HepG2 (cell line): ENCODE data around the gene GADD45B. TPM values are rescaled to one million over a fixed set of nuclear protein-coding genes. Genes with fewer than 3 reads are reported as not detected.

Experiments
- AHR ChIP-seq: IDR thresholded peaks from 2 replicates; pipeline ENCODE4 v1.6.1; 2018; ENCODE audit warnings: missing genetic modification reagents, missing compliant biosample characterization
- CREB1 ChIP-seq, 2 experiments: fragments of 450-650 bp in 1 of 2; IDR thresholded peaks; 2 replicates each; pipeline ENCODE4 v1.6.1; 2016 to 2017; ENCODE audit warnings: control low read depth in 1 of 2, mild to moderate bottlenecking in 1 of 2, missing compliant biosample characterization in 1 of 2, missing genetic modification characterization in 1 of 2
- ESRRA ChIP-seq: sonication (generic); formaldehyde crosslinking; IDR thresholded peaks from 2 replicates; pipeline ENCODE4 v1.5.1; 2020; ENCODE audit warnings: mild to moderate bottlenecking, low read depth, missing genetic modification reagents
- LRRFIP1 ChIP-seq: sonication (generic); formaldehyde crosslinking; conservative IDR thresholded peaks from 2 replicates; pipeline ENCODE4 v1.4.0; 2020; ENCODE audit warnings: missing genetic modification reagents
- MEF2D ChIP-seq: sonication (generic); formaldehyde crosslinking; IDR thresholded peaks from 2 replicates; pipeline ENCODE4 v1.5.1; 2020; ENCODE audit warnings: mild to moderate bottlenecking, missing genetic modification reagents
- MYNN ChIP-seq: sonication (generic); formaldehyde crosslinking; IDR thresholded peaks from 2 replicates; pipeline ENCODE4 v1.4.0; 2020; ENCODE audit warnings: mild to moderate bottlenecking, low read depth, missing genetic modification reagents
- PRDM4 ChIP-seq: sonication (generic); formaldehyde crosslinking; IDR thresholded peaks from 2 replicates; pipeline ENCODE4 v1.9.0; 2021; ENCODE audit warnings: missing genetic modification reagents, borderline replicate concordance
- REXO4 ChIP-seq: sonication (generic); formaldehyde crosslinking; IDR thresholded peaks from 2 replicates; pipeline ENCODE4 v1.8.0; 2022; ENCODE audit warnings: missing genetic modification reagents, mild to moderate bottlenecking, borderline replicate concordance
- RFX5 ChIP-seq: IDR thresholded peaks from 2 replicates; pipeline ENCODE4 v1.6.1; 2011; ENCODE audit warnings: low read depth, low read length, improper control_type of control experiment
- ZBTB42 ChIP-seq: sonication (generic); formaldehyde crosslinking; IDR thresholded peaks from 2 replicates; pipeline ENCODE4 v1.5.0; 2020; ENCODE audit warnings: mild to moderate bottlenecking, missing genetic modification reagents
- ZFP41 ChIP-seq: sonication (generic); formaldehyde crosslinking; IDR thresholded peaks from 2 replicates; pipeline ENCODE4 v1.4.0; 2020; ENCODE audit warnings: mild to moderate bottlenecking, missing genetic modification reagents, borderline replicate concordance
- polyA plus RNA-seq, 8 experiments: library from polyadenylated mRNA; depleted of rRNA in 3 of 8; stranded (reverse) in 7 of 8; unstranded in 1 of 8; fragments of >200 nt; fragmentation: Illumina TruSeq in 4 of 8; extraction: Trizol in 4 of 8; gene quantifications; 2 replicates each; pipeline versions ENCODE4 v1.2.1 to v1.2.3, GENCODE V29; 2011 to 2016; ENCODE audit warnings: low read depth in 4 of 8, missing spikeins in 1 of 8, mixed read lengths in 1 of 8; ENCODE audit not compliant: insufficient read depth in 1 of 8
- total RNA-seq, 5 experiments: library from RNA; depleted of rRNA; stranded (reverse); fragments of >200 nt; fragmentation: Illumina TruSeq; extraction: Trizol; gene quantifications; 2 replicates each; pipeline ENCODE4 v1.2.3, GENCODE V29; 2016; ENCODE audit warnings: low read depth in 1 of 5
- TF ChIP-seq, protein P1 (sequence below): sonication (generic); formaldehyde crosslinking; IDR thresholded peaks from 2 replicates; pipeline ENCODE4 v1.4.0; 2020; ENCODE audit warnings: missing genetic modification reagents
- TF ChIP-seq, protein P2 (sequence below): sonication (generic); formaldehyde crosslinking; IDR thresholded peaks from 2 replicates; pipeline ENCODE4 v1.4.0; 2020; ENCODE audit warnings: missing genetic modification reagents
- TF ChIP-seq, protein P3 (sequence below): sonication (generic); formaldehyde crosslinking; IDR thresholded peaks from 2 replicates; pipeline ENCODE4 v1.5.0; 2020; ENCODE audit warnings: mild to moderate bottlenecking, missing genetic modification reagents
- TF ChIP-seq, protein P4 (sequence below): sonication (generic); formaldehyde crosslinking; IDR thresholded peaks from 2 replicates; pipeline ENCODE4 v1.4.0; 2020; ENCODE audit warnings: mild to moderate bottlenecking, missing genetic modification reagents
- TF ChIP-seq, protein P5 (sequence below): sonication (generic); formaldehyde crosslinking; IDR thresholded peaks from 2 replicates; pipeline ENCODE4 v1.4.0; 2020; ENCODE audit warnings: mild to moderate bottlenecking, missing genetic modification reagents

The GADD45B gene
- total and polyA plus RNA-seq, 2 of the 13 experiments (the other 11 are each of a cell fraction or from before 2014, with no cell fraction given): 4.6 to 34.1 TPM

GRCh38 chr19:2475018-2475701 lies 767 bp upstream of the GADD45B start (continued):
- TF ChIP-seq, protein P1, sequence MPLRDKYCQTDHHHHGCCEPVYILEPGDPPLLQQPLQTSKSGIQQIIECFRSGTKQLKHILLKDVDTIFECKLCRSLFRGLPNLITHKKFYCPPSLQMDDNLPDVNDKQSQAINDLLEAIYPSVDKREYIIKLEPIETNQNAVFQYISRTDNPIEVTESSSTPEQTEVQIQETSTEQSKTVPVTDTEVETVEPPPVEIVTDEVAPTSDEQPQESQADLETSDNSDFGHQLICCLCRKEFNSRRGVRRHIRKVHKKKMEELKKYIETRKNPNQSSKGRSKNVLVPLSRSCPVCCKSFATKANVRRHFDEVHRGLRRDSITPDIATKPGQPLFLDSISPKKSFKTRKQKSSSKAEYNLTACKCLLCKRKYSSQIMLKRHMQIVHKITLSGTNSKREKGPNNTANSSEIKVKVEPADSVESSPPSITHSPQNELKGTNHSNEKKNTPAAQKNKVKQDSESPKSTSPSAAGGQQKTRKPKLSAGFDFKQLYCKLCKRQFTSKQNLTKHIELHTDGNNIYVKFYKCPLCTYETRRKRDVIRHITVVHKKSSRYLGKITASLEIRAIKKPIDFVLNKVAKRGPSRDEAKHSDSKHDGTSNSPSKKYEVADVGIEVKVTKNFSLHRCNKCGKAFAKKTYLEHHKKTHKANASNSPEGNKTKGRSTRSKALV (CRISPR knock-in tag): no peak
- TF ChIP-seq CREB1 (IDR thresholded peaks at IDR 0.05) (no peak), CREB1 (CRISPR knock-in tag; IDR thresholded peaks at IDR 0.05) (no peak), ESRRA (CRISPR knock-in tag) (no peak; the same call in 1 of the 2 replicates), REXO4 (CRISPR knock-in tag) (no peak), MYNN (CRISPR knock-in tag) (no peak), PRDM4 (CRISPR knock-in tag) (no peak), ZFP41 (CRISPR knock-in tag) (no peak; the same call in 1 of the 2 replicates), RFX5 (no peak), ZBTB42 (CRISPR knock-in tag) (no peak), AHR (CRISPR knock-in tag) (no peak), LRRFIP1 (CRISPR knock-in tag) (no peak), MEF2D (CRISPR knock-in tag) (no peak)
- TF ChIP-seq, protein P2, sequence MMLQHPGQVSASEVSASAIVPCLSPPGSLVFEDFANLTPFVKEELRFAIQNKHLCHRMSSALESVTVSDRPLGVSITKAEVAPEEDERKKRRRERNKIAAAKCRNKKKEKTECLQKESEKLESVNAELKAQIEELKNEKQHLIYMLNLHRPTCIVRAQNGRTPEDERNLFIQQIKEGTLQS (CRISPR knock-in tag): no peak
- TF ChIP-seq, protein P3, sequence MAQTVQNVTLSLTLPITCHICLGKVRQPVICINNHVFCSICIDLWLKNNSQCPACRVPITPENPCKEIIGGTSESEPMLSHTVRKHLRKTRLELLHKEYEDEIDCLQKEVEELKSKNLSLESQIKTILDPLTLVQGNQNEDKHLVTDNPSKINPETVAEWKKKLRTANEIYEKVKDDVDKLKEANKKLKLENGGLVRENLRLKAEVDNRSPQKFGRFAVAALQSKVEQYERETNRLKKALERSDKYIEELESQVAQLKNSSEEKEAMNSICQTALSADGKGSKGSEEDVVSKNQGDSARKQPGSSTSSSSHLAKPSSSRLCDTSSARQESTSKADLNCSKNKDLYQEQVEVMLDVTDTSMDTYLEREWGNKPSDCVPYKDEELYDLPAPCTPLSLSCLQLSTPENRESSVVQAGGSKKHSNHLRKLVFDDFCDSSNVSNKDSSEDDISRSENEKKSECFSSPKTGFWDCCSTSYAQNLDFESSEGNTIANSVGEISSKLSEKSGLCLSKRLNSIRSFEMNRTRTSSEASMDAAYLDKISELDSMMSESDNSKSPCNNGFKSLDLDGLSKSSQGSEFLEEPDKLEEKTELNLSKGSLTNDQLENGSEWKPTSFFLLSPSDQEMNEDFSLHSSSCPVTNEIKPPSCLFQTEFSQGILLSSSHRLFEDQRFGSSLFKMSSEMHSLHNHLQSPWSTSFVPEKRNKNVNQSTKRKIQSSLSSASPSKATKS: no peak
- TF ChIP-seq, protein P4, sequence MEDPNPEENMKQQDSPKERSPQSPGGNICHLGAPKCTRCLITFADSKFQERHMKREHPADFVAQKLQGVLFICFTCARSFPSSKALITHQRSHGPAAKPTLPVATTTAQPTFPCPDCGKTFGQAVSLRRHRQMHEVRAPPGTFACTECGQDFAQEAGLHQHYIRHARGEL (CRISPR knock-in tag): no peak
- TF ChIP-seq, protein P5, sequence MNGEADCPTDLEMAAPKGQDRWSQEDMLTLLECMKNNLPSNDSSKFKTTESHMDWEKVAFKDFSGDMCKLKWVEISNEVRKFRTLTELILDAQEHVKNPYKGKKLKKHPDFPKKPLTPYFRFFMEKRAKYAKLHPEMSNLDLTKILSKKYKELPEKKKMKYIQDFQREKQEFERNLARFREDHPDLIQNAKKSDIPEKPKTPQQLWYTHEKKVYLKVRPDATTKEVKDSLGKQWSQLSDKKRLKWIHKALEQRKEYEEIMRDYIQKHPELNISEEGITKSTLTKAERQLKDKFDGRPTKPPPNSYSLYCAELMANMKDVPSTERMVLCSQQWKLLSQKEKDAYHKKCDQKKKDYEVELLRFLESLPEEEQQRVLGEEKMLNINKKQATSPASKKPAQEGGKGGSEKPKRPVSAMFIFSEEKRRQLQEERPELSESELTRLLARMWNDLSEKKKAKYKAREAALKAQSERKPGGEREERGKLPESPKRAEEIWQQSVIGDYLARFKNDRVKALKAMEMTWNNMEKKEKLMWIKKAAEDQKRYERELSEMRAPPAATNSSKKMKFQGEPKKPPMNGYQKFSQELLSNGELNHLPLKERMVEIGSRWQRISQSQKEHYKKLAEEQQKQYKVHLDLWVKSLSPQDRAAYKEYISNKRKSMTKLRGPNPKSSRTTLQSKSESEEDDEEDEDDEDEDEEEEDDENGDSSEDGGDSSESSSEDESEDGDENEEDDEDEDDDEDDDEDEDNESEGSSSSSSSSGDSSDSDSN (CRISPR knock-in tag): peak; percentile 11; the same call in 1 of the 2 replicates
